NCI-H1092 treated with DMSO at 0.1 percent for 48 hours (cell line): ENCODE results near the gene SH3BP1.
"Not testable (repeated sequence)": the region's sequence is repeated elsewhere in the genome, so short reads cannot be mapped to it uniquely, and the experiment has no call there.

ENCODE experiments used
- DNase-seq: peaks from one replicate; lab custom pipeline; 2025; lab: John Stamatoyannopoulos, UW

The SH3BP1 gene, protein sequence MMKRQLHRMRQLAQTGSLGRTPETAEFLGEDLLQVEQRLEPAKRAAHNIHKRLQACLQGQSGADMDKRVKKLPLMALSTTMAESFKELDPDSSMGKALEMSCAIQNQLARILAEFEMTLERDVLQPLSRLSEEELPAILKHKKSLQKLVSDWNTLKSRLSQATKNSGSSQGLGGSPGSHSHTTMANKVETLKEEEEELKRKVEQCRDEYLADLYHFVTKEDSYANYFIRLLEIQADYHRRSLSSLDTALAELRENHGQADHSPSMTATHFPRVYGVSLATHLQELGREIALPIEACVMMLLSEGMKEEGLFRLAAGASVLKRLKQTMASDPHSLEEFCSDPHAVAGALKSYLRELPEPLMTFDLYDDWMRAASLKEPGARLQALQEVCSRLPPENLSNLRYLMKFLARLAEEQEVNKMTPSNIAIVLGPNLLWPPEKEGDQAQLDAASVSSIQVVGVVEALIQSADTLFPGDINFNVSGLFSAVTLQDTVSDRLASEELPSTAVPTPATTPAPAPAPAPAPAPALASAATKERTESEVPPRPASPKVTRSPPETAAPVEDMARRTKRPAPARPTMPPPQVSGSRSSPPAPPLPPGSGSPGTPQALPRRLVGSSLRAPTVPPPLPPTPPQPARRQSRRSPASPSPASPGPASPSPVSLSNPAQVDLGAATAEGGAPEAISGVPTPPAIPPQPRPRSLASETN

GRCh38 chr22:37639070-37639760, at the start of gene SH3BP1:
SH3BP1 (plus strand) TSS chr22:37639669; CDS start chr22:37639788, 119 bp downstream.
- no peak for DNase-seq

GRCh38 chr22:37591081-37591480, 48.4 kb upstream of the SH3BP1 start:
- not testable (repeated sequence) for DNase-seq

DNA sequence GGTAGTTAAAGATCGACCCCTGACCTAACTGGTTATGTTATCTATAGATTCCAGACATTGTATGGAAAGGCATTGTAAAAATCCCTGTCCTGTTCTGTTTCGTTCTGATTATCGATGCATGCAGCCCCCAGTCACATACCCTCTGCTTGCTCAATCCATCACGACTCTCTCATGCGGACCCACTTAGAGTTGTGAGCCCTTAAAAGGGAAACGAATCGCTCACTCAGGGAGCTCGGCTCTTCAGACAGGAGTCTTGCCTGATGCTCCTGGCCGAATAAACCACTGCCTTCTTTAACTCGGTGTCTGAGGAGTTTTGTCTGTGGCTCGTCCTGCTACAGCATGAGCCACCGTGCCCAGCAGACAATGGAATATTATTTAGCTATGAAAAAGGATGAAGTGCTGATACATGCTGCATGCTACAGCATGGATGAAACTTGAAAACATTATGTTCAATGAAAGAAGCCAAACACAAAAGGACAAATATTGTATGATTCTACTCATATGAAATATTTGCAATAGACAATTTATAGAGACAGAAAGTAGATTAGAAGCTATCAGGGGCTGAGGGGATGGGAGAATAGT, 47.6 kb upstream of the SH3BP1 start:
- DNase-seq: no peak

DNA sequence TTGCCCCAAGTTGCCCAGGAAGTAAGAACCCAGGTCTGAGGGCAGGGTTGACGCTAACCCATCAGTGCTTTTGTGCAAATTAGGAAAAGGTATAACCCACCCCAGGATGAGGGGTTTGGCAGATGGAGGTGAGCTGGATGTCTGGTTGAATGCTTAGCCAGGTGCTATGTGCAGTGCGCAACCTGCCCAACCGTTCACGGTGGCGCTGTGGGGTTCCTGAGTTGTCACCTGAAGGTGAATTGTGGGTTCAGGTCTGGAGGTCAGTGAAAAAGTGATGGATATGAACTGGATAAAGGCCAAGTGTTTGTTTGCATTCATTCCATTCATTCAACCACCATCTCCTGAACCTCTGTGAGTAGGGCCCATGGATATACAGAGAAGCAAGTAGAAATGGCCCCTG, 45.2 kb upstream of the SH3BP1 start:
- no peak for DNase-seq

GRCh38 chr22:37599153-37599552, 40.3 kb upstream of the SH3BP1 start:
- DNase-seq: no peak

DNA sequence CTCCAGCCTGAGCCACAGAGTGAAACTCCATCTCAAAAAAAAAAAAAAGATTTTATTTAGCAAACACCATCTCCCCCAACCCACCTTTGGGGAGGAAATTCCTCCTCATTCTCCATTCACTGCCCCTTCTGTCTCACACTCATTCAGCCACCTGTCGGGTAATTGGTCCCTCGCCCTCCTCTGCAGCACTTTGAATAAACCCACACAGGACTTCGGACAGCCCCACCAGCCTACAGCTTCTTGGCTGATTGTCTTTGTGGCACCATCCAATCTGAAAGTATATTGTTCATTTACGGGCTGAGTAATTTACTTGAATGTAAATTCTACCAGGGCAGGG, 38.3 kb upstream of the SH3BP1 start:
- no peak for DNase-seq

DNA sequence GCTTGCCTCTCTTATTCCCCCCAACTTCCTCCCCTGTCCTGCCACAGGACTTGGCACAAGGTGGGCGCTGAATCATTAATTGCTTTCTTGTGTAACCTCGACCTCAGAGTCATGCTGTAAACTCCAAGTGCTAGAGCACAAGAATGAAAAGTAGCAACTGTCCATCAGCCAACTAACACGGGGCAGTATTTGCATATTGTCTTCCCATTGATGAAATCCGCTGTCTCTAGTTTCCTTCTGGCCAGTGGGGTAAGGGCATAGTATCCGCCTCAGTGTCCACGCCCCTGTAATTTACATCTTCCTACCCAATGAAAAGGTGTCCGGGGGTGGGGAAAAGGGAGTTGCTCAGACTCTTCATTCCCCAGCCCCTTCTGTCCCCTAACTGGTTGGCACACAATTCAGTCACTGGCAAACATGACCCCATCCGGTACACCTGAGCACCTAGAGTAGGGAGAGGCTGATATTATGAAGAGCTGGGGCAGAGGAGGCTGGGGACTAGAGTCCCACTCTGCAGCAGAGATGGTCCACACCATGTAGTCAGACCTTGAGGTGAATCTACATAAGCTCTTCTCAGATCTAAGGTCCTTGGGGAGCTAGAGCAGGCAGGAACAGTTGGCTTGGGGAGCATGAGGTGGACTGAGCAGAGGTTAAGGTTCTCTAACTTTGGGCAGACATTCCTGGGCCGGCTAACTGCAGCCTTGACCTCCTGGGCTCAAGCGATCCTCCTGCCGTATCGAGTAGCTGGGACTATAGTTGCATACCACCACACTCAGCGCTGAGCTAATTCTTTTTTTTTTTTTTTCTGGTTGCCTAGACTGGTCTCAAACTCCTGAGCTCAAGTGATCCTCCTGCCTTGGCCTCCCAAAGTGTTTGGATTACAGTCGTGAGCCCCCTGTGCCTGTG, 37.7 kb upstream of the SH3BP1 start:
- DNase-seq: no peak

GRCh38 chr22:37602546-37603277, 36.8 kb upstream of the SH3BP1 start:
- DNase-seq: not testable (repeated sequence)

- no peak for DNase-seq
These were observed 35.4 kb upstream of the SH3BP1 start for GRCh38 chr22:37604074-37604473.

DNA sequence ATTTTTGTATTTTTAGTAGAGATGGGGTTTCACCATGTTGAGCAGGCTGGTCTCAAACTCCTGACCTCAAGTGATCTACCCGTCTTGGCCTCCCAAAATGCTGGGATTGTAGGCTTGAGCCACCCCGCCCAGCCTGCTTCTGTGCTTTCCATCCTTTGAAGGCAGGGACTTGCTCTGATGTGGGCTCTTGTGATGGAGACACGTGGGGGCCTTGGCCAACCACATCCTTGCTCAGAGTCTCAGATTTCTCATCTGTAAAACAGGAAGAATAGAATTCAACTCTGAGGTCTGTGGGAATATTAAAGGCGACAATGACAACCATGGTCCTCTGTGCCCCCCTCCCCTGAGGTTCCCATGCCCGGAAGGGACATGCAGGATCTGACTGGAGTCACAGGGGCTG, 34.6 kb upstream of the SH3BP1 start:
- DNase-seq: no peak

- peak; percentile 77 for DNase-seq
These were observed 32.2 kb upstream of the SH3BP1 start for GRCh38 chr22:37607010-37607934.

- DNase-seq: peak; percentile 93
These were observed 31.5 kb upstream of the SH3BP1 start for GRCh38 chr22:37607935-37608476.

DNA sequence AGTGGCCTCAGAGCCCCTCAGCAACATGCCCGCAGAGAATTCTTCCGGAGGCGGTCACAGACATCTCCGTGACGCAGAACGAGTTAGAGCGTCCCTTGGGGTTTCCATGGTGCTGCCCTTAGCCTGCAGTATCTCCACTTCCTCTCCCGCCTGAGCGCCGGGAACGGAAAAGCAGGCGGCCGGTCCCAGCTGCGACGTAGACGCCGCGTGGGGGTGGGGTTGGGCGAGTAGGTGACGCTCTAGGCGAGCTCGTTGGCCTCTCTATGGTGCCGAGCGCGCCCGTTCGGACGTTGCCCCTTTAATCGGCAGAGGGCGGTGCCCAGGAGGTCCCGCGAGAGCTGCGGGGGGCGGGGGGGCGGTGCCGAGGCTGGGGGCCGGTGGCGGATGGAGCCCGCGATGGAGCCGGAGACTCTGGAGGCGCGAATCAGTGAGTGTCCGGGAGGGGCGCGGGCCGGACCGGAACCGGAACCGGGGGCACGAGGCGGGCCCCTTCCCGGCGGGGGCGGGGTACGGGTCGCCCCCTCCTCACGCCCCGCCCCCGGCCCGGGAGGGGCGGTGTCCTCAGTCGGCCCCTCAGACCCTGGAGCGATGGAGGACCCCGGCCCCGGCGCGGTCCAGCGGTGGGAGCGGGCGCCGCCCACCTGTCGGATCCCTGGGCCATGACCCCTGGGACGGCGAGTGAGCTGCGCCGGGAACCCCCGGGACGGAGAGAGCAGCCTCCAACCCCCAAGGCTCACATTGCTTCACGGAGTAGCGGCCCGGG, 30.8 kb upstream of the SH3BP1 start, which contains the start of gene GGA1:
Gene GGA1 (plus strand): TSS at position 358 of the 763 bp plus-strand sequence. CDS start 27 bp downstream, at position 385.
- peak; percentile 99 for DNase-seq

DNA sequence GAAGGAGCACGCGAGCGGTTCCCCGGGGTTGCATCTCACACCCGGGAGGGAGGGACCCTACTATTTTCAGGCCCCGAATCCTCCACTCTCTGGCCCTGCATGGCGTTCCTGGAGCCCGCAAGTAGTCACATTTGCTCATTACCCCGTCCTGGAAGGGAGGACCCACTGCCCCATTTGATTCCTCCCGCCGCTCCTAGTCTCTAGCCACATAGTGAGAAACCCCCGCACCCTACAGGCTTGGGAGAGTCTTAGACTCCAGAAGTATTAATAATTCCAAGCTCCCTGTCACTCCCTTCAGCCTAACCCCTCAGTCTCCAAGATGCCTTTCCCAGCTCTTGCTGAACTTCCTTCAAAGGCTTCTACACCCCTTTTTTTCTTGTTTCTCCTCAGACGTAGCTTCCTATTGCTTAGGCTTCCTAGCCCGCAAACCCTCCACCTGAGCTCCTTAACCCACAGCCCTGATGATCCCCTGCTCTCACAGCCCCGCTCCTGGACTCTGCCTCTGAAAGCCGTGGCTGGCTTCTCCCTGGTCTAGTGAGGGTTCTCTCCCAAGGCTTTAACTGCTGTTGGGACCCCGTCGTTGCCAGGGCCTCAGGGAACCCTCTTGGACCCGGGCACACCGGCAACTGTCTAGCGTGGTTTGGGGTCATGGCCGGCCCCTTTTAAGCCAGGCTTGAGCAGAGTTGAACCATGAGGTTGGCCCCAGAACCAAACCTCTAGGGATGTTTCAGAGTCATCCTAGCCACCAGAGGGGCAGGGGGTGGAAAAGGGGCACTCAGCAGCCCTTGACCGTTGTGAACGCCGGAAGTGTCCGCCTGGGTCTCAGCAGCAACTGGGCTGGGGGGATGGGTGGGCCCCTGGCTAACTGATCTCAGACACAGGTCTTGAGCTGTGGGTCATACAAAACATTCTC, 30.0 kb upstream of the SH3BP1 start:
- DNase-seq: no peak

GRCh38 chr22:37610153-37610475, 29.4 kb upstream of the SH3BP1 start:
- not testable (repeated sequence) for DNase-seq

DNA sequence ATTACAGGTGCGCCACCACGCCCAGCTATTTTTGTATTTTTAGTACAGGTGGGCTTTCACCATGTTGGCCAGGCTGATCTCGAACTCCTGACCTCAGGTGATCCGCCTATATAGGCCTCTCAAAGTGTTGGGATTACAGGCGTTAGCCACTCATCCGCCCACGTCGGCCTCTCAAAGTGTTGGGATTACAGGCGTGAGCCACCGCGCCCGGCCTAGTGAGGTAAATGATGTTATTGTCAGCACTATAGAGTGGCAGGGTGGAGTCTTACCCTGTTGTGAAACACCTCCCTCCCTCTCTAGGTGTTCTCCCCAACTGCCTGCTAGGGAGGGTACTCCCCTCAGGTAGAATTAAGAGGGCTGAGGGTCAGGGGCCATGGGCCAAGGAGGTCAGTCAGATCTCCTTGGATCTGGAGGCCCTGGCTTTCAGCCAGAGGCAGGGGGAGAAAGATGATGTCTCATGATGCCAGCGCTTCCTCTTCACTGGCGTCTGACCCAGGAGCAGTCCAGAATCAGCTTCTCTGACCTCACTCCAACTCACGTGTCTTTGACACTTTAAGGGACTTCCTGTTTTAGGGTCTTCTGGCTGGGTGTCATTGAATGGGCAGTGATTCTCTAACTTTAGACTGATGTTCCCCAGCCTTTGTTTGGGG, 28.9 kb upstream of the SH3BP1 start:
- DNase-seq: no peak

- no peak for DNase-seq
These were observed 28.3 kb upstream of the SH3BP1 start for GRCh38 chr22:37611207-37611606.
